NCI-H82 (cell line): Measurements from ENCODE around the gene NAT9.

Experiments used
- DNase-seq: peaks from one replicate; lab custom pipeline; 2025; lab: John Stamatoyannopoulos, UW

The NAT9 gene

GRCh38 chr17:74761419-74761818 is 14.7 kb downstream of the NAT9 start:
- DNase-seq, result no peak

- DNase-seq, result peak; percentile 77
Measured at GRCh38 chr17:74760404-74761105, 15.6 kb downstream of the NAT9 start.

- DNase-seq, result peak; percentile 84
Measured at GRCh38 chr17:74759941-74760340, 16.2 kb downstream of the NAT9 start.

GRCh38 chr17:74759243-74759801 is 16.8 kb downstream of the NAT9 start:
- peak; percentile 44 for DNase-seq

- peak; percentile 47 for DNase-seq
Measured at GRCh38 chr17:74758848-74759168, 17.3 kb downstream of the NAT9 start.

GRCh38 chr17:74757931-74758847 is 18.0 kb downstream of the NAT9 start:
- DNase-seq, result peak; percentile 49

- DNase-seq, result no peak
Measured at GRCh38 chr17:74757502-74757901, 18.6 kb downstream of the NAT9 start.

- DNase-seq, result no peak
Measured at GRCh38 chr17:74756891-74757290, 19.3 kb downstream of the NAT9 start.

GRCh38 chr17:74755533-74755932 is 20.6 kb downstream of the NAT9 start:
- DNase-seq, result no peak

- no peak for DNase-seq
Measured at GRCh38 chr17:74754832-74755231, 21.3 kb downstream of the NAT9 start.

GRCh38 chr17:74752822-74753401 is 23.2 kb downstream of the NAT9 start:
- no peak for DNase-seq

GRCh38 chr17:74752415-74752814 is 23.7 kb downstream of the NAT9 start:
- no peak for DNase-seq

GRCh38 chr17:74750327-74751069 is 25.6 kb downstream of the NAT9 start:
- no peak for DNase-seq

GRCh38 chr17:74750039-74750326 is 26.2 kb downstream of the NAT9 start:
- no peak for DNase-seq

GRCh38 chr17:74749279-74750038 is 26.7 kb downstream of the NAT9 start:
- peak; percentile 43 for DNase-seq

- DNase-seq, result peak; percentile 97
Measured at GRCh38 chr17:74748529-74749278, 27.4 kb downstream of the NAT9 start, which contains the start of gene NHERF1. NHERF1 (plus strand) TSS chr17:74748628; CDS start chr17:74748847, 219 bp downstream.

GRCh38 chr17:74748279-74748528 is 27.9 kb downstream of the NAT9 start:
- no peak for DNase-seq

GRCh38 chr17:74746922-74747321 is 29.2 kb downstream of the NAT9 start:
- DNase-seq, result no peak

- no peak for DNase-seq
Measured at GRCh38 chr17:74746376-74746775, 29.8 kb downstream of the NAT9 start.

GRCh38 chr17:74745548-74746177 is 30.5 kb downstream of the NAT9 start:
- no peak for DNase-seq
